ENCODE results near the gene WDR90. TPM values are rescaled to one million over a fixed set of nuclear protein-coding genes. Genes with fewer than 3 reads are reported as not detected.
A peak's percentile ranks its signal among the peaks of the same experiment; 100 is the strongest.

WDR90 gene
- total and polyA plus RNA-seq, 2 experiments from 2014 or later, result 8.2 to 16.5 TPM

DNA sequence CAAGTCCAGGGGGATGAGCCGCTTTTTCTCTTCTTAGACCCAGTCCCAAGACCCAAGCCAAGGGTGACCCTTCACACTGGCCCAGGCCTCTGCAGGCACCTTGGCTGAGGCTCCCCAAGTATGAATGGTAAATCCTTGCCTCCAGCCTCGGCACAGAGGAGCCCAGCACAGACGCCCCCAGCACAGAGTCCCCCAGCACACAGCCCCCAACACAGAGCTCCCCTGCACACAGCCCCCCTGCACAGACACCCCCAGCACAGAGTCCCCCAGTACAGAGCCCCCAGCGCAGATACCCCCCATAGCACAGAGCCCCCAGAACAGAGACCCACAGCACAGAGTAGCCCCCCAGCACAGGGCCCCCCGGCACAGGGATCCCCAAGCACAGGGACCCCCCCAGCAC is 8.6 kb upstream of the WDR90 start:
- Histone ChIP-seq H3K79me2 (ENCODE audit: insufficient read depth) (peaks cover 7% of the 10 kb centered on the region; the same call in 1 of the 2 replicates), H3K36me3 (ENCODE audit: low read depth) (no peaks in the 10 kb centered on the region), H3K27ac (no peak overlapping the region), H4K20me1 (ENCODE audit: insufficient read depth) (no peaks in the 10 kb centered on the region), H2AFZ (no peak overlapping the region), H3K4me1 (ENCODE audit: insufficient read depth) (0 out of 2 replicates have a peak, but pooled peaks cover 4% of the 10 kb centered on the region), H3K4me3 (no peak overlapping the region), H3K4me2 (ENCODE audit: unreplicated experiment) (no peak overlapping the region), H3K9me2 (ENCODE audit: insufficient read depth) (no peaks in the 10 kb centered on the region), H3K9me3 (ENCODE audit: low read depth) (no peaks in the 10 kb centered on the region), H3K27me3 (replicated peaks; ENCODE audit: insufficient read depth) (no peaks in the 10 kb centered on the region), H3K9ac (no peak overlapping the region), H3F3A (ENCODE audit: insufficient read depth) (peaks cover 9% of the 10 kb centered on the region)
- WGBS, 2 experiments (ENCODE audit: low coverage in 1 of 2, low lambda C conversion rate in 2 of 2, missing lambda C conversion rate in 2 of 2), result 77 to 91% methylated on average over 3 of the region's 5 CpGs
- TF ChIP-seq EZH2phosphoT487 (IDR thresholded peaks at IDR 0.05; ENCODE audit: insufficient read depth, low read depth), result no peak
- no peak for TF ChIP-seq EZH2 (IDR thresholded peaks at IDR 0.05; ENCODE audit: insufficient read depth, poor library complexity, severe bottlenecking)
- in situ Hi-C loops (cut with MboI), result no loop called here
- no peak for DNase-seq

DNA sequence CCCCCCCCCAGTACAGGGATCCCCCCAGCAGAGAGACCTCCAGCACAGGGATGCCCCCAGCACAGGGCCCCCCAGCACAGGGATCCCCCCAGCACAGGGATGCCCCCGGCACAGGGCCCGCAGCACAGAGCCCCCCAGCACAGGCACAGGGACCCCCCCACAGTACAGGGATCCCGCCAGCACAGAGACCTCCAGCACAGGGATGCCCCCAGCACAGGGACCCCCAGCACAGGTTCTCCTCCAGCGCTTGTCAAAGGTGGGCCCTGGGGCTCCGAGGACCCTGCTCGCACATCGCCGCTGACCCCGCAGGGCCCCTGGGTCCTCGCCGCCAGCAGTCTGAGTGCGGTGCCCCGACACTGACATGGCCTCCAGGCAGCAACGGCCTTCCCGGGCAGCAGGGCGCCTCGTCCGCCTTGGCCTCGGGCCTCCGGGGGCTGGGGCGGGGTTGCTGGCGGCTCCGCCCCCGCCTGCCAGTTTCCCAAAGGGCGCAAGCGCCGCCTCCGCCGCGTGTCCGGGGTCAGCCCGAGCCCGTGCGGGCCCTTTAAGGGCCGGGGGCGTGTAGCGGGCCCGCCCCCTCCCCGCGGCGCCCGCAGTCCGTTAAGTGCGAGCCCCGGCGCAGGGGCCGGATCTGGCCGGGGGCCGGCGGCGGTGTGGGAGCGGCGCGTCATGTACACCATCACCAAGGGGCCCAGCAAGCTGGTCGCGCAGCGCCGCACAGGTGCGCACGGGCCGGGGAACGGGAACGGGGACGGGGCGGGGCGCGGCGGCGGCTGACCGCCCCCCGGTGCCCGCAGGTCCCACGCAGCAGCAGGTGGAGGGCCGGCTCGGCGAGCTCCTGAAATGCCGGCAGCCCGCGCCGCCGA is 7.6 kb upstream of the WDR90 start, which contains the start of gene MCRIP2:
Gene MCRIP2, plus strand, starts transcription at position 503 of the 863 bp plus-strand sequence. Its CDS starts 164 bp downstream, at position 667.
- peak within 1 kb of the TSS; percentile 80 for H3K9ac ChIP-seq
- peak within 1 kb of the TSS; percentile 72 for H2AFZ ChIP-seq
- H3K4me1 ChIP-seq (ENCODE audit: insufficient read depth), result 0 out of 2 replicates have a peak, but pooled peaks cover 4% of the 10 kb centered on the region
- peak within 1 kb of the TSS; percentile 76 for H3K4me3 ChIP-seq
- no peaks in the 10 kb centered on the region for H3K9me2 ChIP-seq (ENCODE audit: insufficient read depth)
- no peak within 1 kb of the TSS for H3K27ac ChIP-seq
- no peaks in the 10 kb centered on the region for H4K20me1 ChIP-seq (ENCODE audit: insufficient read depth)
- H3K36me3 ChIP-seq (ENCODE audit: low read depth), result no peaks in the 10 kb centered on the region
- H3K4me2 ChIP-seq (ENCODE audit: unreplicated experiment), result peak within 1 kb of the TSS; percentile 79
- no peaks in the 10 kb centered on the region for H3K9me3 ChIP-seq (ENCODE audit: low read depth)
- H3K27me3 ChIP-seq (replicated peaks; ENCODE audit: insufficient read depth), result no peaks in the 10 kb centered on the region
- 0 out of 2 replicates have a peak, but pooled peaks cover 5% of the 10 kb centered on the region for H3K79me2 ChIP-seq (ENCODE audit: insufficient read depth)
- WGBS, 2 experiments (ENCODE audit: low coverage in 1 of 2, low lambda C conversion rate in 2 of 2, missing lambda C conversion rate in 2 of 2), result 2 to 6% methylated on average over 44 to 48 of the region's 81 CpGs
- peak; percentile 88 for DNase-seq
- H3F3A ChIP-seq (ENCODE audit: insufficient read depth), result peaks cover 9% of the 10 kb centered on the region
- TF ChIP-seq EZH2phosphoT487 (IDR thresholded peaks at IDR 0.05; ENCODE audit: insufficient read depth, low read depth) (no peak), EZH2 (IDR thresholded peaks at IDR 0.05; ENCODE audit: insufficient read depth, poor library complexity, severe bottlenecking) (no peak)
- in situ Hi-C loops (cut with MboI), result no loop called here

DNA sequence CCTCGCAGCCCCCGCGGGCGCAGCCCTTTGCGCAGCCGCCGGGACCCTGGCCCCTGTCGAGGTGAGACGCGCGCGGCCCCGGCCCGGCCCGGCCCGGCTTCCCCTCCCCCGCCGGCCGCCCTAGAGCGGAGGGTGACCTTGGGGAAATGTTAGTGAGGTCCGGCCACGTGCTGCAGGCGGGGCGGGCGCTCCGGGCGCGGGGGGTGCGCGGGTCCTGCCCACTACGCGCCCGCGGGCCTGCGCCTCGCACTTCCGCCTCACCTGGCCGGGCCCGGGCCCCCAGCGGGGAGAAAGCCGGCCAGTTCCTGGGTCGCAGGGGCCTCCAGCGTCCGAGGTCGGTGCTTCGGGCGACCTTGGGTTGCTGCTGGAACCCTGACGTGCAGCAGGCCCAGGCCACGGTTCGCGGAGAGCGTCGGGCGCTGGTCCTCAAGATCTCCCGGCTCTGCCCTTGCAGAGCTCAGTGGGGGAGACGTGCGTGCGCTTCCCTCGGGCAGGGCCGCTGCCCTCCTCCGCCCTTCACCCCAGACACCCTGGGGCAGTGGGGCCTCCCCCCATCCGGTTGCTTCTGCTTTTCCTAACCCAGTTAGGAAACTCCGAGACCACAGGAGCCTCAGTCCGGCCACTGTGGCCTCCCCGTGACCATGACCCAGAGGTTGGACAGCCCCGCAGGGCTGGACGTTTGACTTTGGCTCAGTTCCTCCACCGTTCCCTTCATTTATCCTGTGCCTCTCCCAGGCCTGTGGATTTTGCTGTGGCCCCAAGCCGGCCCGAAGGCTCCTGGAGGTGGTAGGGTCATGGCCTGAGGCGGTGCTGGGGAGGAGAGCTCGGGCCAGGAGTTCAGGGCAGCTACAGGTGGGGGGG is 6.7 kb upstream of the WDR90 start:
- no peak for TF ChIP-seq EZH2phosphoT487 (IDR thresholded peaks at IDR 0.05; ENCODE audit: insufficient read depth, low read depth)
- TF ChIP-seq EZH2 (IDR thresholded peaks at IDR 0.05; ENCODE audit: insufficient read depth, poor library complexity, severe bottlenecking), result no peak
- no peaks in the 10 kb centered on the region for H3K9me2 ChIP-seq (ENCODE audit: insufficient read depth)
- H4K20me1 ChIP-seq (ENCODE audit: insufficient read depth), result no peaks in the 10 kb centered on the region
- peak overlapping the region; percentile 79 for H3K4me2 ChIP-seq (ENCODE audit: unreplicated experiment)
- no peak overlapping the region for H3K27ac ChIP-seq
- H3K4me1 ChIP-seq (ENCODE audit: insufficient read depth), result 0 out of 2 replicates have a peak, but pooled peaks cover 4% of the 10 kb centered on the region
- 12 to 19% methylated on average over 31 to 44 of the region's 72 CpGs for WGBS, 2 experiments (ENCODE audit: low coverage in 1 of 2, low lambda C conversion rate in 2 of 2, missing lambda C conversion rate in 2 of 2)
- H3K27me3 ChIP-seq (replicated peaks; ENCODE audit: insufficient read depth), result no peaks in the 10 kb centered on the region
- H2AFZ ChIP-seq, result peak overlapping the region; percentile 72
- H3K9me3 ChIP-seq (ENCODE audit: low read depth), result no peaks in the 10 kb centered on the region
- H3K9ac ChIP-seq, result peak overlapping the region; percentile 80
- in situ Hi-C loops (cut with MboI), result no loop called here
- peak overlapping the region; percentile 76 for H3K4me3 ChIP-seq
- peaks cover 14% of the 10 kb centered on the region for H3K79me2 ChIP-seq (ENCODE audit: insufficient read depth)
- peak; percentile 64 for DNase-seq
- no peaks in the 10 kb centered on the region for H3K36me3 ChIP-seq (ENCODE audit: low read depth)
- peaks cover 9% of the 10 kb centered on the region for H3F3A ChIP-seq (ENCODE audit: insufficient read depth)

DNA sequence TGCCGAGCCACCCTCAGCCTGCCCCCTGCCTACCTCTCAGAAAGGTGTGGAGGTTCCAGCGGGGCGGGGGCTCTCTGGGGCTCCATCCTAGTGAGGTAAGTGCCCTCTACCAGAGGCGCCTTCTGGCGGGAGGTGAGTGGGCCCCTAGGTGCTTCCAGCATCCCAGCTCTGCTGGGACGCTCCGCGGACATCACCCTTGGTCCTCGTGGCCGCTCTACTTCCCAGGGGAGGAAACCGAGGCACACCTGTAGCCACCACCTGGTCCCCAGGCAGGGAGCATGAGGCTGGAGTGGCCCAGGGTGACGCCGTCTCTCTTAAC is 6.2 kb upstream of the WDR90 start:
- no peak overlapping the region for H3K27ac ChIP-seq
- peak overlapping the region; percentile 76 for H3K4me3 ChIP-seq
- no peaks in the 10 kb centered on the region for H3K9me2 ChIP-seq (ENCODE audit: insufficient read depth)
- H3K79me2 ChIP-seq (ENCODE audit: insufficient read depth), result peaks cover 19% of the 10 kb centered on the region
- WGBS, 2 experiments (ENCODE audit: low coverage in 1 of 2, low lambda C conversion rate in 2 of 2, missing lambda C conversion rate in 2 of 2), result 76 to 87% methylated on average over 11 to 13 of the region's 13 CpGs
- DNase-seq, result no peak
- no peaks in the 10 kb centered on the region for H3K27me3 ChIP-seq (replicated peaks; ENCODE audit: insufficient read depth)
- H4K20me1 ChIP-seq (ENCODE audit: insufficient read depth), result no peaks in the 10 kb centered on the region
- no peak overlapping the region for H2AFZ ChIP-seq
- H3K4me2 ChIP-seq (ENCODE audit: unreplicated experiment), result peak overlapping the region; percentile 79
- peak overlapping the region; percentile 80 for H3K9ac ChIP-seq
- H3K9me3 ChIP-seq (ENCODE audit: low read depth), result no peaks in the 10 kb centered on the region
- H3K4me1 ChIP-seq (ENCODE audit: insufficient read depth), result 0 out of 2 replicates have a peak, but pooled peaks cover 4% of the 10 kb centered on the region
- peaks cover 9% of the 10 kb centered on the region for H3F3A ChIP-seq (ENCODE audit: insufficient read depth)
- in situ Hi-C loops (cut with MboI), result no loop called here
- TF ChIP-seq EZH2 (IDR thresholded peaks at IDR 0.05; ENCODE audit: insufficient read depth, poor library complexity, severe bottlenecking) (no peak), EZH2phosphoT487 (IDR thresholded peaks at IDR 0.05; ENCODE audit: insufficient read depth, low read depth) (no peak)
- H3K36me3 ChIP-seq (ENCODE audit: low read depth), result no peaks in the 10 kb centered on the region

Measured in GM23248 (cell line).